Spleen (tissue), 7 donors: ENCODE data around the gene RFX1.
"Not testable (repeated sequence)": the region's sequence is repeated elsewhere in the genome, so short reads cannot be mapped to it uniquely, and the experiment has no call there.

Experiments used
- POLR2A ChIP-seq, 3 donors: fragments of 450-650 bp; IDR thresholded peaks; one replicate each; pipeline ENCODE4 v1.5.1; 2017; ENCODE audit warnings: antibody characterized with exemption in 3 of 3, mild to moderate bottlenecking in 1 of 3
- POLR2AphosphoS5 ChIP-seq, 3 donors: sonication (generic); formaldehyde crosslinking; IDR thresholded peaks; one replicate each; pipeline ENCODE4 v1.5.1; 2017; ENCODE audit warnings: antibody characterized with exemption in 3 of 3
- TF ChIP-seq, protein P1 (sequence below), 11 experiments: fragments of 200-600 bp in 7 of 11; fragments of 450-650 bp in 4 of 11; sonication (generic) in 4 of 11; IDR thresholded peaks in 8 of 11; conservative IDR thresholded peaks in 3 of 11; 1 replicate in 7 of 11; 2 replicates in 4 of 11; pipeline versions ENCODE4 v1.4.0 to v1.8.0; 2016 to 2021; ENCODE audit warnings: antibody characterized with exemption in 11 of 11, inconsistent platforms in 4 of 11, mild to moderate bottlenecking in 1 of 11
- donor health status: DM: no; HTN: no; CAD: no; lungs with moderate emphysema.
- donor health status: DM: no; HTN: no; CAD: no.
- donor health status: DM: no; HTN: no; CAD: no.

DNA sequence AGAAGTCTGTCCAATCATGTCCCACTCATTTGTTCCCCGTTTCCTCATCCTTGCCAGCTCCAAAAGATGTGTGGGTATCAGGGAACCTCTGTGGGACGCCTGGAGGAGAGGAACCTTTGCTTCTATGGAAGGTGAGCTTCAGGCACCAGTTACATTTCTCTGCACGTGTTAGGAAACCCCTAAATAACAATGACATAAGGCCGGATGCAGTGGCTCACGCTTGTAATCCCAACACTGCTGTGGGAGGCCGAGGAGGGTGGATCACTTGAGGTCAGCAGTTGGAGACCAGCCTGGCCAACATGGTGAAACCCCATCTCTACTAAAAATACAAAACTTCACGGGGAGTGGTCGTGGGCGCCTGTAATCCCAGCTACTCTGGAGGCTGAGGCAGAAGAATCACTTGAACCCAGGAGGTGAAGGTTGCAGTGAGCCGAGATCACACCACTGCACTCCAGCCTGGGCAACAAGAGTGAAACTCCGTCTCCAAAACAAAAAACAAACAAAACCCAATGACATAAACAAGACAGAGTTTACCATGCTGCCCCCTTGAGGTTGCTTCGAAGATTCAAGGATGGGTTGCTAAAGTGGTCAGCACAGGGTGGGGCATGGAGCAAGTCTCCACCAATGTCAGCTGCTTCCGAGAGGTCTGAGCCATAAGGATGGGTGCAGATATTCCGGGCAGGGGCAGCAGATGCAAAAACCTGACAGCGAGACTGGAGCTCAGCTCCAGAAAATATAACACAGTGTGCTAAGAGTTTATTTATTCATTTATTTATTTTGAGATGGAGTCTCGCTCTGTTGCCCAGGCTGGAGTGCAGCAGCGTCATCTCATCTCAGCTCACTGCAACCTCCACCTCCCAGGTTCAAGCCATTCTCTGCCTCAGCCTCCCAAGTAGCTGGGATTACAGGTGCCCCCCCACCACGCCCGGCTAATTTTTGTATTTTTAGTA lies 36.8 kb upstream of the RFX1 start:
- TF ChIP-seq, protein P1, sequence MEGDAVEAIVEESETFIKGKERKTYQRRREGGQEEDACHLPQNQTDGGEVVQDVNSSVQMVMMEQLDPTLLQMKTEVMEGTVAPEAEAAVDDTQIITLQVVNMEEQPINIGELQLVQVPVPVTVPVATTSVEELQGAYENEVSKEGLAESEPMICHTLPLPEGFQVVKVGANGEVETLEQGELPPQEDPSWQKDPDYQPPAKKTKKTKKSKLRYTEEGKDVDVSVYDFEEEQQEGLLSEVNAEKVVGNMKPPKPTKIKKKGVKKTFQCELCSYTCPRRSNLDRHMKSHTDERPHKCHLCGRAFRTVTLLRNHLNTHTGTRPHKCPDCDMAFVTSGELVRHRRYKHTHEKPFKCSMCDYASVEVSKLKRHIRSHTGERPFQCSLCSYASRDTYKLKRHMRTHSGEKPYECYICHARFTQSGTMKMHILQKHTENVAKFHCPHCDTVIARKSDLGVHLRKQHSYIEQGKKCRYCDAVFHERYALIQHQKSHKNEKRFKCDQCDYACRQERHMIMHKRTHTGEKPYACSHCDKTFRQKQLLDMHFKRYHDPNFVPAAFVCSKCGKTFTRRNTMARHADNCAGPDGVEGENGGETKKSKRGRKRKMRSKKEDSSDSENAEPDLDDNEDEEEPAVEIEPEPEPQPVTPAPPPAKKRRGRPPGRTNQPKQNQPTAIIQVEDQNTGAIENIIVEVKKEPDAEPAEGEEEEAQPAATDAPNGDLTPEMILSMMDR (IDR thresholded peaks at IDR 0.05 in 8 of 11, conservative IDR thresholded peaks at IDR 0.05 in 3 of 11), result peak; percentile 20 to 88 (median 70)
- TF ChIP-seq POLR2A (IDR thresholded peaks at IDR 0.05), result not testable (repeated sequence)
- peak in 1 of 3 donors; percentile 18 for TF ChIP-seq POLR2AphosphoS5 (IDR thresholded peaks at IDR 0.05)
